SK-N-SH (cell line): Measurements from ENCODE around the gene ACOXL. TPM values are rescaled to one million over a fixed set of nuclear protein-coding genes. Genes with fewer than 3 reads are reported as not detected.

Source experiments
- CTCF ChIA-PET: fragments of 300-600, 350-600 bp; formaldehyde crosslinking; extraction: SDS; loops from one replicate; lab custom pipeline; 2021; lab: Yijun Ruan, JAX
- POLR2A ChIA-PET: fragments of 350-600 bp; sonication (Branson Sonifier 250); formaldehyde crosslinking; extraction: SDS; loops from one replicate; lab custom pipeline; 2020; ENCODE audit warnings: antibody characterized with exemption, inconsistent platforms; lab: Yijun Ruan, JAX
- DNase-seq: peaks from one replicate; pipeline ENCODE4 v3.0.0; 2012
- H2AFZ ChIP-seq: fragments of 200-600 bp; sonication (generic); 2 replicates; pipeline ENCODE4 v1.8.1; 2016; ENCODE audit warnings: antibody characterized with exemption, mild to moderate bottlenecking, low read depth
- H3F3A ChIP-seq: fragments of 200-600 bp; sonication (generic); replicated peaks from 2 replicates; pipeline ENCODE3; 2016; ENCODE audit warnings: antibody characterized with exemption, mild to moderate bottlenecking; ENCODE audit not compliant: insufficient read depth
- H3K27ac ChIP-seq, 2 experiments: fragments of 200-500 bp in 1 of 2; fragments of 200-600 bp in 1 of 2; sonication (Bioruptor generic) in 1 of 2; sonication (generic), shearing (Covaris generic) in 1 of 2; 2 replicates each; pipeline versions ENCODE4 v1.5.1 to v1.6.1; 2014 to 2016; ENCODE audit warnings: low read depth in 2 of 2, inconsistent platforms in 1 of 2, low read length in 1 of 2, mild to moderate bottlenecking in 1 of 2, mixed read lengths in 1 of 2
- H3K27me3 ChIP-seq: fragments of 200-600 bp; sonication (generic), shearing (Covaris generic); 2 replicates; pipeline ENCODE4 v1.6.1; 2016; ENCODE audit warnings: mixed run types; ENCODE audit not compliant: insufficient read depth
- H3K36me3 ChIP-seq, 2 experiments: fragments of 200-500 bp in 1 of 2; fragments of 200-600 bp in 1 of 2; sonication (Bioruptor generic) in 1 of 2; sonication (generic) in 1 of 2; replicated peaks in 1 of 2; 2 replicates each; pipeline versions ENCODE3 to v1.5.1; 2014 to 2016; ENCODE audit warnings: low read length in 1 of 2, mild to moderate bottlenecking in 1 of 2; ENCODE audit not compliant: insufficient read depth in 2 of 2, control insufficient read depth in 1 of 2
- H3K4me1 ChIP-seq, 2 experiments: fragments of 200-500 bp in 1 of 2; fragments of 200-600 bp in 1 of 2; sonication (Bioruptor generic) in 1 of 2; sonication (generic), shearing (Covaris generic) in 1 of 2; 2 replicates each; pipeline versions ENCODE4 v1.5.1 to v1.6.1; 2014 to 2016; ENCODE audit warnings: low read depth in 1 of 2, low read length in 1 of 2, mixed run types in 1 of 2; ENCODE audit not compliant: insufficient read depth in 2 of 2, control insufficient read depth in 1 of 2
- H3K4me2 ChIP-seq: fragments of 200-600 bp; sonication (generic), shearing (Covaris generic); 2 replicates; pipeline ENCODE4 v1.6.1; 2017; ENCODE audit warnings: mixed run types
- H3K4me3 ChIP-seq, 2 experiments: fragments of 200-500 bp in 1 of 2; fragments of 200-600 bp in 1 of 2; sonication (Bioruptor generic) in 1 of 2; sonication (generic), shearing (Covaris generic) in 1 of 2; 2 replicates each; pipeline versions ENCODE4 v1.5.1 to v1.8.1; 2014 to 2016; ENCODE audit warnings: low read depth in 2 of 2, inconsistent platforms in 1 of 2, low read length in 1 of 2, mild to moderate bottlenecking in 1 of 2, mixed read lengths in 1 of 2, moderate library complexity in 1 of 2
- H3K79me2 ChIP-seq: fragments of 200-600 bp; sonication (generic); 2 replicates; pipeline ENCODE4 v1.8.1; 2017; ENCODE audit warnings: mild to moderate bottlenecking; ENCODE audit not compliant: insufficient read depth
- H3K9ac ChIP-seq: fragments of 200-600 bp; sonication (generic); 2 replicates; pipeline ENCODE4 v1.6.1; 2017; ENCODE audit warnings: mixed run types
- H3K9me2 ChIP-seq: fragments of 200-600 bp; sonication (generic); 2 replicates; pipeline ENCODE4 v1.6.1; 2017; ENCODE audit warnings: mixed run types
- H3K9me3 ChIP-seq: fragments of 200-600 bp; sonication (generic); 2 replicates; pipeline ENCODE4 v1.6.1; 2017; ENCODE audit warnings: mixed run types, mild to moderate bottlenecking, moderate library complexity
- H4K20me1 ChIP-seq: fragments of 200-600 bp; sonication (generic); 2 replicates; pipeline ENCODE4 v1.6.1; 2017; ENCODE audit warnings: mild to moderate bottlenecking, mixed run types; ENCODE audit not compliant: insufficient read depth
- CHD2 ChIP-seq: fragments of 150-350 bp; IDR thresholded peaks from 2 replicates; pipeline ENCODE4 v1.6.1; 2018; ENCODE audit warnings: low read length; ENCODE audit not compliant: partially characterized antibody
- ELF1 ChIP-seq: IDR thresholded peaks from 2 replicates; pipeline ENCODE4 v1.4.0; 2012
- EZH2phosphoT487 ChIP-seq: fragments of 200-600 bp; sonication (generic); IDR thresholded peaks from 2 replicates; pipeline ENCODE4 v1.6.1; 2017; ENCODE audit warnings: low read depth, mixed run types, mild to moderate bottlenecking, antibody characterized with exemption, moderate library complexity, borderline replicate concordance
- FOXJ3 ChIP-seq: sonication (generic); formaldehyde crosslinking; IDR thresholded peaks from 2 replicates; pipeline ENCODE4 v1.5.1; 2020; ENCODE audit warnings: mild to moderate bottlenecking, missing genetic modification reagents
- FOXM1 ChIP-seq: IDR thresholded peaks from 2 replicates; pipeline ENCODE4 v1.4.0; 2012; ENCODE audit warnings: low read depth, mild to moderate bottlenecking
- GABPA ChIP-seq: IDR thresholded peaks from 2 replicates; pipeline ENCODE4 v1.4.0; 2012; ENCODE audit warnings: low read depth, mild to moderate bottlenecking
- JUND ChIP-seq: IDR thresholded peaks from 2 replicates; pipeline ENCODE4 v1.4.0; 2012
- MXI1 ChIP-seq: IDR thresholded peaks from 2 replicates; pipeline ENCODE4 v1.6.1; 2012; ENCODE audit warnings: mild to moderate bottlenecking, low read depth, low read length, improper control_type of control experiment
- POLR2AphosphoS5 ChIP-seq: IDR thresholded peaks from 2 replicates; pipeline ENCODE4 v1.6.1; 2012; ENCODE audit warnings: low read depth, low read length
- RCOR1 ChIP-seq: fragments of 150-350 bp; IDR thresholded peaks from 2 replicates; pipeline ENCODE4 v1.6.1; 2017; ENCODE audit warnings: antibody characterized with exemption, low read length
- RFX5 ChIP-seq: IDR thresholded peaks from 2 replicates; pipeline ENCODE4 v1.6.1; 2012; ENCODE audit warnings: mild to moderate bottlenecking, improper control_type of control experiment, low read length
- RXRA ChIP-seq: IDR thresholded peaks from 2 replicates; pipeline ENCODE4 v1.4.0; 2012; ENCODE audit warnings: low read depth, mild to moderate bottlenecking, borderline replicate concordance
- SIN3A ChIP-seq: IDR thresholded peaks from 2 replicates; pipeline ENCODE4 v1.6.1; 2012; ENCODE audit warnings: low read depth, mild to moderate bottlenecking, low read length, moderate library complexity, borderline replicate concordance
- TAF1 ChIP-seq: IDR thresholded peaks from 2 replicates; pipeline ENCODE4 v1.6.1; 2012; ENCODE audit warnings: low read depth, mild to moderate bottlenecking, low read length, moderate library complexity, borderline replicate concordance
- WGBS: methylation state at CpG from one replicate; pipeline ENCODE4 v1.1.6; 2017; ENCODE audit warnings: low lambda C conversion rate; 5-methylcytosine and 5-hydroxymethylcytosine counted together
- polyA plus RNA-seq, 3 experiments: library from polyadenylated mRNA; depleted of rRNA; stranded (reverse); fragments of >200 nt; gene quantifications; 2 replicates each; pipeline ENCODE4 v1.2.3, GENCODE V29; 2012
- TF ChIP-seq, protein P1 (sequence below): IDR thresholded peaks from 2 replicates; pipeline ENCODE4 v1.4.0; 2012; ENCODE audit warnings: low read depth, borderline replicate concordance
- TF ChIP-seq, protein P2 (sequence below): IDR thresholded peaks from 2 replicates; pipeline ENCODE4; 2012
- TF ChIP-seq, protein P3 (sequence below): IDR thresholded peaks from 2 replicates; pipeline ENCODE4 v1.6.1; 2012; ENCODE audit warnings: mild to moderate bottlenecking, low read depth, low read length, moderate library complexity
- TF ChIP-seq, protein P4 (sequence below): IDR thresholded peaks from 2 replicates; pipeline ENCODE4 v1.4.0; 2012; ENCODE audit warnings: low read depth, borderline replicate concordance
- TF ChIP-seq, protein P5 (sequence below): fragments of 200-600 bp; sonication (generic); IDR thresholded peaks from 2 replicates; pipeline ENCODE4 v1.6.1; 2017; ENCODE audit warnings: antibody characterized with exemption, mild to moderate bottlenecking, moderate library complexity
- TF ChIP-seq, protein P6 (sequence below): IDR thresholded peaks from 2 replicates; pipeline ENCODE4 v1.4.0; 2012; ENCODE audit warnings: low read depth

Gene ACOXL
- polyA plus RNA-seq, 1 of the 3 experiments (the other 2 are of a cell fraction): not detected

DNA sequence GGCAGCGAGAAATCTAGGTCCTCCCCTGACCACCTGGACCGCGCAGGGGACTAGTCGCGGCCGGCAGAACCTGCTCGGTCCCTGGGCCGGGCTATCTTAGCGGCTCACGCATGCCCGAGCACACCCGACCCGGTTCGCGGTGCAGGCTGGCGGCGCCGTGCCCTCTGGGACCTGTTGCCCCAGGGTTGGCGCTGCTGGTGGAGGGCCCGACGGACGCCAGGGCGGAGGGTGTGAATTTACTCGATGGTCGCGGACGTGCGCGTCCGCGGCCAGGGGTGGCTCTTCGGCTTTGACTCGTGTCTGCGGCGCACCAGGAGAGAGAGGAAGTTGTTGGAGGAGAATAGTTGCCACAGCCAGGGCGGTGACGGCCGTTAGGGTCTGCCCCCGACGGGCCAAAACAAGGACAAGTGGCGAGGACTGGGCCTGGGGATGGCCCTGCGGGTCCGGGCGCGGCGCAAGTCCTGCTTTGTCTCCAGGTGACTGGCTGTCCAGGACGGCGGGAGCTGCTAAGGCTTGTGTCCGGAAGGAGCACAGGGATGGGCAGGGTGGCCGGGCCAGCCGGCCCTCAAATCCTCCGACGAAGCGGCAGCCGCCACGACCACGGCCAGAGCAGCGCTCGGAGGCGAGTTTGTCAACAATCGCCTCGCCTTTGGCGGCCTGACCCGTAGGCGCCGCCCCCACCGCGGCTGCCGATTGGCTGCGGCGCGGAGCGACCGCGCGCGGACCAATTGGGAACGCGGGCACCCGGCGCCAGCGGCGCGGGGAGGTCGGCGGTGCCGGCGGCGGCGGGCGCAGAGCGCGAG lies 389.7 kb downstream of the ACOXL start:
- Histone ChIP-seq H3K4me2 (peak overlapping the region; percentile 96), H3K36me3 (peaks cover 13 to 27% of the 10 kb centered on the region in 2 experiments), H3K79me2 (peaks cover 9% of the 10 kb centered on the region; the same call in 1 of the 2 replicates), H3K9me3 (no peaks in the 10 kb centered on the region), H2AFZ (peak overlapping the region; percentile 93), H3K4me3 (peak overlapping the region; percentile 84 to 92), H3K27ac (peak overlapping the region in 1 of 2 experiments; percentile 90; a peak in 2 of 4 replicates), H3K4me1 (peaks cover 0 to 15% of the 10 kb centered on the region in 2 experiments; a peak in 2 of 4 replicates)
- CTCF ChIA-PET: interaction anchor here (0.6 to 2.8 kb wide), 2 partner anchors 13 to 309 kb away, joined by 3 to 23 read pairs; no protein-coding TSS in a partner anchor
- POLR2A ChIA-PET: interaction anchor here (1.1 to 1.7 kb wide), 4 partner anchors 10 to 285 kb away, joined by 3 to 8 read pairs (median 3); no protein-coding TSS in a partner anchor
- TF ChIP-seq, protein P1, sequence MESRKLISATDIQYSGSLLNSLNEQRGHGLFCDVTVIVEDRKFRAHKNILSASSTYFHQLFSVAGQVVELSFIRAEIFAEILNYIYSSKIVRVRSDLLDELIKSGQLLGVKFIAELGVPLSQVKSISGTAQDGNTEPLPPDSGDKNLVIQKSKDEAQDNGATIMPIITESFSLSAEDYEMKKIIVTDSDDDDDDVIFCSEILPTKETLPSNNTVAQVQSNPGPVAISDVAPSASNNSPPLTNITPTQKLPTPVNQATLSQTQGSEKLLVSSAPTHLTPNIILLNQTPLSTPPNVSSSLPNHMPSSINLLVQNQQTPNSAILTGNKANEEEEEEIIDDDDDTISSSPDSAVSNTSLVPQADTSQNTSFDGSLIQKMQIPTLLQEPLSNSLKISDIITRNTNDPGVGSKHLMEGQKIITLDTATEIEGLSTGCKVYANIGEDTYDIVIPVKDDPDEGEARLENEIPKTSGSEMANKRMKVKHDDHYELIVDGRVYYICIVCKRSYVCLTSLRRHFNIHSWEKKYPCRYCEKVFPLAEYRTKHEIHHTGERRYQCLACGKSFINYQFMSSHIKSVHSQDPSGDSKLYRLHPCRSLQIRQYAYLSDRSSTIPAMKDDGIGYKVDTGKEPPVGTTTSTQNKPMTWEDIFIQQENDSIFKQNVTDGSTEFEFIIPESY: no peak
- TF ChIP-seq CHD2 (peak; percentile 44), RXRA (no peak), EZH2phosphoT487 (no peak), POLR2AphosphoS5 (no peak), FOXM1 (no peak), JUND (no peak), SIN3A (0 out of 2 replicates have a peak, but pooled peaks have one; percentile 8), GABPA (no peak), RFX5 (peak; percentile 58; the same call in 1 of the 2 replicates), FOXJ3 (CRISPR knock-in tag) (no peak), TAF1 (peak; percentile 16; the same call in 1 of the 2 replicates), MXI1 (peak; percentile 78), RCOR1 (no peak), ELF1 (no peak)
- TF ChIP-seq, protein P2, sequence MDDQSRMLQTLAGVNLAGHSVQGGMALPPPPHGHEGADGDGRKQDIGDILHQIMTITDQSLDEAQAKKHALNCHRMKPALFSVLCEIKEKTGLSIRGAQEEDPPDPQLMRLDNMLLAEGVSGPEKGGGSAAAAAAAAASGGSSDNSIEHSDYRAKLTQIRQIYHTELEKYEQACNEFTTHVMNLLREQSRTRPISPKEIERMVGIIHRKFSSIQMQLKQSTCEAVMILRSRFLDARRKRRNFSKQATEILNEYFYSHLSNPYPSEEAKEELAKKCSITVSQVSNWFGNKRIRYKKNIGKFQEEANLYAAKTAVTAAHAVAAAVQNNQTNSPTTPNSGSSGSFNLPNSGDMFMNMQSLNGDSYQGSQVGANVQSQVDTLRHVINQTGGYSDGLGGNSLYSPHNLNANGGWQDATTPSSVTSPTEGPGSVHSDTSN: peak; percentile 83
- TF ChIP-seq, protein P3, sequence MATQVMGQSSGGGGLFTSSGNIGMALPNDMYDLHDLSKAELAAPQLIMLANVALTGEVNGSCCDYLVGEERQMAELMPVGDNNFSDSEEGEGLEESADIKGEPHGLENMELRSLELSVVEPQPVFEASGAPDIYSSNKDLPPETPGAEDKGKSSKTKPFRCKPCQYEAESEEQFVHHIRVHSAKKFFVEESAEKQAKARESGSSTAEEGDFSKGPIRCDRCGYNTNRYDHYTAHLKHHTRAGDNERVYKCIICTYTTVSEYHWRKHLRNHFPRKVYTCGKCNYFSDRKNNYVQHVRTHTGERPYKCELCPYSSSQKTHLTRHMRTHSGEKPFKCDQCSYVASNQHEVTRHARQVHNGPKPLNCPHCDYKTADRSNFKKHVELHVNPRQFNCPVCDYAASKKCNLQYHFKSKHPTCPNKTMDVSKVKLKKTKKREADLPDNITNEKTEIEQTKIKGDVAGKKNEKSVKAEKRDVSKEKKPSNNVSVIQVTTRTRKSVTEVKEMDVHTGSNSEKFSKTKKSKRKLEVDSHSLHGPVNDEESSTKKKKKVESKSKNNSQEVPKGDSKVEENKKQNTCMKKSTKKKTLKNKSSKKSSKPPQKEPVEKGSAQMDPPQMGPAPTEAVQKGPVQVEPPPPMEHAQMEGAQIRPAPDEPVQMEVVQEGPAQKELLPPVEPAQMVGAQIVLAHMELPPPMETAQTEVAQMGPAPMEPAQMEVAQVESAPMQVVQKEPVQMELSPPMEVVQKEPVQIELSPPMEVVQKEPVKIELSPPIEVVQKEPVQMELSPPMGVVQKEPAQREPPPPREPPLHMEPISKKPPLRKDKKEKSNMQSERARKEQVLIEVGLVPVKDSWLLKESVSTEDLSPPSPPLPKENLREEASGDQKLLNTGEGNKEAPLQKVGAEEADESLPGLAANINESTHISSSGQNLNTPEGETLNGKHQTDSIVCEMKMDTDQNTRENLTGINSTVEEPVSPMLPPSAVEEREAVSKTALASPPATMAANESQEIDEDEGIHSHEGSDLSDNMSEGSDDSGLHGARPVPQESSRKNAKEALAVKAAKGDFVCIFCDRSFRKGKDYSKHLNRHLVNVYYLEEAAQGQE: no peak
- TF ChIP-seq, protein P4, sequence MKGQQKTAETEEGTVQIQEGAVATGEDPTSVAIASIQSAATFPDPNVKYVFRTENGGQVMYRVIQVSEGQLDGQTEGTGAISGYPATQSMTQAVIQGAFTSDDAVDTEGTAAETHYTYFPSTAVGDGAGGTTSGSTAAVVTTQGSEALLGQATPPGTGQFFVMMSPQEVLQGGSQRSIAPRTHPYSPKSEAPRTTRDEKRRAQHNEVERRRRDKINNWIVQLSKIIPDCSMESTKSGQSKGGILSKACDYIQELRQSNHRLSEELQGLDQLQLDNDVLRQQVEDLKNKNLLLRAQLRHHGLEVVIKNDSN: no peak
- TF ChIP-seq, protein P5, sequence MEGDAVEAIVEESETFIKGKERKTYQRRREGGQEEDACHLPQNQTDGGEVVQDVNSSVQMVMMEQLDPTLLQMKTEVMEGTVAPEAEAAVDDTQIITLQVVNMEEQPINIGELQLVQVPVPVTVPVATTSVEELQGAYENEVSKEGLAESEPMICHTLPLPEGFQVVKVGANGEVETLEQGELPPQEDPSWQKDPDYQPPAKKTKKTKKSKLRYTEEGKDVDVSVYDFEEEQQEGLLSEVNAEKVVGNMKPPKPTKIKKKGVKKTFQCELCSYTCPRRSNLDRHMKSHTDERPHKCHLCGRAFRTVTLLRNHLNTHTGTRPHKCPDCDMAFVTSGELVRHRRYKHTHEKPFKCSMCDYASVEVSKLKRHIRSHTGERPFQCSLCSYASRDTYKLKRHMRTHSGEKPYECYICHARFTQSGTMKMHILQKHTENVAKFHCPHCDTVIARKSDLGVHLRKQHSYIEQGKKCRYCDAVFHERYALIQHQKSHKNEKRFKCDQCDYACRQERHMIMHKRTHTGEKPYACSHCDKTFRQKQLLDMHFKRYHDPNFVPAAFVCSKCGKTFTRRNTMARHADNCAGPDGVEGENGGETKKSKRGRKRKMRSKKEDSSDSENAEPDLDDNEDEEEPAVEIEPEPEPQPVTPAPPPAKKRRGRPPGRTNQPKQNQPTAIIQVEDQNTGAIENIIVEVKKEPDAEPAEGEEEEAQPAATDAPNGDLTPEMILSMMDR: no peak
- TF ChIP-seq, protein P6, sequence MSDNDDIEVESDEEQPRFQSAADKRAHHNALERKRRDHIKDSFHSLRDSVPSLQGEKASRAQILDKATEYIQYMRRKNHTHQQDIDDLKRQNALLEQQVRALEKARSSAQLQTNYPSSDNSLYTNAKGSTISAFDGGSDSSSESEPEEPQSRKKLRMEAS: peak; percentile 47; the same call in 1 of the 2 replicates
- TF ChIP-seq, all 33 proteins: peak for 7
- Histone ChIP-seq H3K9me2 (no peaks in the 10 kb centered on the region), H3F3A (peaks cover 4% of the 10 kb centered on the region), H3K9ac (peak overlapping the region; percentile 71; the same call in 1 of the 2 replicates), H3K27me3 (no peaks in the 10 kb centered on the region), H4K20me1 (no peaks in the 10 kb centered on the region; the same call in 1 of the 2 replicates)
- WGBS: 0% methylated on average over 15 of the region's 93 CpGs
- peak; percentile 91 for DNase-seq
